GM19035 (cell line): ENCODE measurements around the gene ELF3.
"Not testable (repeated sequence)": the region's sequence is repeated elsewhere in the genome, so short reads cannot be mapped to it uniquely, and the experiment has no call there.

Experiments used
- ATAC-seq: cut with Tn5 transposase; IDR thresholded peaks from one replicate; pipeline ENCODE4 v1.9.1; 2021; ENCODE audit not compliant: unreplicated experiment

ELF3 gene

DNA sequence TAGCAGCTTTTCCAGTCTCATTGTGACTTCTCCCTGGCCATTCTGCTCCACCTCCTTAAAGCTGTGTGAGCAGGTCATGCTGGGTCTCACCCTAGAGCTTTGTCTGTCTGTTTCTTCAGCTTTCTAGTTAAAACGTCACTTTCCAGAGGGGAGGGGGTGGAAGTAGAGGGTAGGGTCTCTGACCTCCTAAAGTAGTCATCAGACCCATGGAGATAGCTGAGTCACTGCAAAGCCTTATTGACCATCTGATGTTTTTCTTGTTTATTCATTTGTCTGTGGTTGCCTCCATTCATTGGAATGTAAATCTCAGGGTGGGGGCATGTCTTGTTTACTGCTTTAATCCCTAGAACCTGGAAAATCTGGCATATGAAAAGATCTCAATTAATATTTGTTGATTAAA lies 52.7 kb downstream of the ELF3 start:
- ATAC-seq: no peak

DNA sequence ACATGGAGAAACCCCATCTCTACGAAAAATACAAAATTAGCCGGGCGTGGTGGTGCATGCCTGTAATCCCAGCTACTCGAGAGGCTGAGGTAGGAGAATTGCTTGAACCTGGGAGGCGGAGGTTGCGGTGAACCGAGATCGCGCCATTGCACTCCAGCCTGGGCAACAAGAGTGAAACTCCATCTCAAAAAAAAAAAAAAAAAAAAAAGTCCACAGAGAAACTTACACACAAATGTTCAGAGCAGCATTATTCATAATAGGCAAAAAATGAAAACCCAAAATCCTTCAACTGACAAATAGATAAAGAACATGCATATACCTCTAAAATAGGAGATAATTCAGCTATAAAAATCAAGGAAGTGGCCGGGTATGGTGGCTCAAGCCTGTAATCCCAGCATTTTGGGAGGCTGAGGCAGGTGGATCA lies 54.5 kb downstream of the ELF3 start:
- not testable (repeated sequence) for ATAC-seq
